HCT116 (cell line): ENCODE data around the gene ACTR1B.

Experiments used
- CBX3 ChIP-seq: IDR thresholded peaks from 2 replicates; pipeline ENCODE4 v1.6.1; 2012; ENCODE audit warnings: low read depth
- CEBPB ChIP-seq: IDR thresholded peaks from 2 replicates; pipeline ENCODE4 v1.6.1; 2012; ENCODE audit warnings: low read depth
- EZH2 ChIP-seq: fragments of 200-600 bp; sonication (generic); IDR thresholded peaks from 2 replicates; pipeline ENCODE4 v1.6.1; 2017; ENCODE audit warnings: antibody characterized with exemption, mixed run types
- POLR2A ChIP-seq: IDR thresholded peaks from 2 replicates; pipeline ENCODE4 v1.7.0; 2011; ENCODE audit warnings: borderline replicate concordance; ENCODE audit not compliant: insufficient read depth, insufficient read length; ENCODE audit errors: extremely low read depth
- POLR2AphosphoS5 ChIP-seq: IDR thresholded peaks from 2 replicates; pipeline ENCODE4 v1.6.1; 2011; ENCODE audit warnings: mild to moderate bottlenecking, low read depth, low read length, moderate library complexity
- RAD21 ChIP-seq: IDR thresholded peaks from 2 replicates; pipeline ENCODE4 v1.6.1; 2012; ENCODE audit warnings: low read depth, mild to moderate bottlenecking
- SP1 ChIP-seq: IDR thresholded peaks from 2 replicates; pipeline ENCODE4 v1.6.1; 2012; ENCODE audit warnings: low read depth
- SRF ChIP-seq: IDR thresholded peaks from 2 replicates; pipeline ENCODE4 v1.6.1; 2012; ENCODE audit warnings: low read depth
- YY1 ChIP-seq: IDR thresholded peaks from 2 replicates; pipeline ENCODE4 v1.6.1; 2011; ENCODE audit warnings: low read length, low read depth, moderate library complexity, mild to moderate bottlenecking; ENCODE audit not compliant: insufficient replicate concordance; ENCODE audit errors: extremely low read depth
- ZFX ChIP-seq: fragments of 450-650 bp; IDR thresholded peaks from 2 replicates; pipeline ENCODE4 v1.6.1; 2017
- ZNF274 ChIP-seq: fragments of 200-500 bp; sonication (Bioruptor generic); IDR thresholded peaks from 2 replicates; pipeline ENCODE4 v1.6.1; 2014; ENCODE audit warnings: mild to moderate bottlenecking, low read depth, low read length, inconsistent platforms
- TF ChIP-seq, protein P1 (sequence below), 3 experiments: fragments of 200-600 bp in 1 of 3; sonication (generic) in 1 of 3; IDR thresholded peaks in 2 of 3; conservative IDR thresholded peaks in 1 of 3; 2 replicates each; pipeline ENCODE4 v1.5.1; 2012 to 2017; ENCODE audit warnings: low read depth in 2 of 3, low read length in 2 of 3, antibody characterized with exemption in 1 of 3, borderline replicate concordance in 1 of 3, control low read depth in 1 of 3, mild to moderate bottlenecking in 1 of 3, mixed read lengths in 1 of 3, mixed run types in 1 of 3, moderate library complexity in 1 of 3; ENCODE audit not compliant: insufficient read depth in 1 of 3
- TF ChIP-seq, protein P2 (sequence below): IDR thresholded peaks from 2 replicates; pipeline ENCODE4 v1.6.1; 2012

DNA sequence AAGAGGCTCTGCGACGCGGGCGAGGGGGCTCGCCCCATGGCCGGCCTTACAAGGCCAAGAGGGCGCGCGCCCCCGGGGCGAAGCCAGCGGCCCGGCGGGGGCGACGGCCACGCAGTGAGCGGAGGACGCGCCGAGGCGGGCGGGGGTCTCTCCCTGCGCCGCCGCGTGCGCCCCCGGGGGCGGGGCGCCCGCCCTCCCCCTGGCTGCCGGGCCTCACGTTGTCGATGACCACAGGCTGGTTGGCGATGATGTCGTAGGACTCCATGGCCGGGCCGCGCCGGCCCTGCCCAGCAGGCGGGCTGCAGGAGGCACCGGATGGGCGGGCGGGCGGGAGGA lies 250 bp downstream of the ACTR1B start:
- no peak for TF ChIP-seq EZH2
- TF ChIP-seq, protein P1, sequence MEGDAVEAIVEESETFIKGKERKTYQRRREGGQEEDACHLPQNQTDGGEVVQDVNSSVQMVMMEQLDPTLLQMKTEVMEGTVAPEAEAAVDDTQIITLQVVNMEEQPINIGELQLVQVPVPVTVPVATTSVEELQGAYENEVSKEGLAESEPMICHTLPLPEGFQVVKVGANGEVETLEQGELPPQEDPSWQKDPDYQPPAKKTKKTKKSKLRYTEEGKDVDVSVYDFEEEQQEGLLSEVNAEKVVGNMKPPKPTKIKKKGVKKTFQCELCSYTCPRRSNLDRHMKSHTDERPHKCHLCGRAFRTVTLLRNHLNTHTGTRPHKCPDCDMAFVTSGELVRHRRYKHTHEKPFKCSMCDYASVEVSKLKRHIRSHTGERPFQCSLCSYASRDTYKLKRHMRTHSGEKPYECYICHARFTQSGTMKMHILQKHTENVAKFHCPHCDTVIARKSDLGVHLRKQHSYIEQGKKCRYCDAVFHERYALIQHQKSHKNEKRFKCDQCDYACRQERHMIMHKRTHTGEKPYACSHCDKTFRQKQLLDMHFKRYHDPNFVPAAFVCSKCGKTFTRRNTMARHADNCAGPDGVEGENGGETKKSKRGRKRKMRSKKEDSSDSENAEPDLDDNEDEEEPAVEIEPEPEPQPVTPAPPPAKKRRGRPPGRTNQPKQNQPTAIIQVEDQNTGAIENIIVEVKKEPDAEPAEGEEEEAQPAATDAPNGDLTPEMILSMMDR (IDR thresholded peaks at IDR 0.05 in 2 of 3, conservative IDR thresholded peaks at IDR 0.05 in 1 of 3; ENCODE audit: borderline replicate concordance in 1 of 3, insufficient read depth in 1 of 3, low read depth in 2 of 3, low read length in 2 of 3), result no peak
- no peak for TF ChIP-seq POLR2A
- TF ChIP-seq SRF, result no peak
- TF ChIP-seq CEBPB, result no peak
- TF ChIP-seq POLR2AphosphoS5, result no peak; the same call in 1 of the 2 replicates
- peak; percentile 50; the same call in 1 of the 2 replicates for TF ChIP-seq ZFX
- TF ChIP-seq RAD21, result no peak
- no peak for TF ChIP-seq YY1
- no peak for TF ChIP-seq ZNF274
- TF ChIP-seq, protein P2, sequence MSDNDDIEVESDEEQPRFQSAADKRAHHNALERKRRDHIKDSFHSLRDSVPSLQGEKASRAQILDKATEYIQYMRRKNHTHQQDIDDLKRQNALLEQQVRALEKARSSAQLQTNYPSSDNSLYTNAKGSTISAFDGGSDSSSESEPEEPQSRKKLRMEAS, result no peak
- TF ChIP-seq CBX3, result no peak
- TF ChIP-seq SP1, result no peak
